OCI-LY1 (cell line): ENCODE results near the gene CMTM5.

ENCODE experiments used
- H2AFZ ChIP-seq: fragments of 200-600 bp; sonication (generic), shearing (Covaris generic); 2 replicates; pipeline ENCODE4 v1.6.0; 2014; ENCODE audit warnings: antibody characterized with exemption, mild to moderate bottlenecking, low read length
- H3F3A ChIP-seq: fragments of 200-600 bp; sonication (generic), shearing (Covaris generic); 2 replicates; pipeline ENCODE4 v1.6.0; 2014; ENCODE audit warnings: mild to moderate bottlenecking, antibody characterized with exemption, low read length, moderate library complexity; ENCODE audit not compliant: insufficient read depth
- H3K27ac ChIP-seq: fragments of 200-600 bp; sonication (generic); 2 replicates; pipeline ENCODE4 v1.5.1; 2014; ENCODE audit warnings: low read length, mixed run types, mild to moderate bottlenecking, low read depth; ENCODE audit not compliant: poor library complexity, severe bottlenecking
- H3K27me3 ChIP-seq: fragments of 200-600 bp; sonication (generic); 2 replicates; pipeline ENCODE4 v1.6.0; 2014; ENCODE audit warnings: antibody characterized with exemption, mild to moderate bottlenecking, low read length, moderate library complexity; ENCODE audit not compliant: insufficient read depth
- H3K36me3 ChIP-seq: fragments of 200-600 bp; sonication (generic); 2 replicates; pipeline ENCODE4 v1.6.1; 2014; ENCODE audit warnings: mild to moderate bottlenecking, antibody characterized with exemption, low read length, moderate library complexity, mixed read lengths; ENCODE audit not compliant: insufficient read depth
- H3K4me1 ChIP-seq: fragments of 200-600 bp; sonication (generic); 2 replicates; pipeline ENCODE4 v1.5.1; 2014; ENCODE audit warnings: mild to moderate bottlenecking, low read length, moderate library complexity; ENCODE audit not compliant: insufficient read depth, severe bottlenecking
- H3K4me2 ChIP-seq: fragments of 200-600 bp; sonication (generic), shearing (Covaris generic); 2 replicates; pipeline ENCODE4 v1.6.1; 2014; ENCODE audit warnings: low read length
- H3K4me3 ChIP-seq: fragments of 200-600 bp; sonication (generic); 2 replicates; pipeline ENCODE4 v1.5.1; 2014; ENCODE audit warnings: low read length, low read depth, mild to moderate bottlenecking, mixed read lengths; ENCODE audit not compliant: poor library complexity, severe bottlenecking
- H3K79me2 ChIP-seq: fragments of 200-600 bp; shearing (Covaris generic); 2 replicates; pipeline ENCODE4 v1.6.1; 2016; ENCODE audit warnings: mixed run types, low read length, mixed read lengths; ENCODE audit not compliant: insufficient read depth
- H3K9ac ChIP-seq: fragments of 200-600 bp; sonication (generic), shearing (Covaris generic); 2 replicates; pipeline ENCODE4 v1.6.1; 2014; ENCODE audit warnings: mild to moderate bottlenecking, low read length, mixed read lengths
- H3K9me2 ChIP-seq: fragments of 200-600 bp; sonication (generic), shearing (Covaris generic); 2 replicates; pipeline ENCODE4 v1.6.1; 2014; ENCODE audit warnings: low read depth, mild to moderate bottlenecking, low read length, mixed read lengths
- H3K9me3 ChIP-seq: fragments of 200-600 bp; shearing (Covaris generic); 2 replicates; pipeline ENCODE4 v1.6.1; 2014; ENCODE audit warnings: low read length, mixed read lengths
- H4K20me1 ChIP-seq: fragments of 200-600 bp; sonication (generic), shearing (Covaris generic); 2 replicates; pipeline ENCODE4 v1.6.0; 2016; ENCODE audit warnings: mild to moderate bottlenecking, low read length; ENCODE audit not compliant: insufficient read depth
- EZH2 ChIP-seq: fragments of 200-600 bp; sonication (generic), shearing (Covaris generic); IDR thresholded peaks from 2 replicates; pipeline ENCODE4 v1.8.0; 2017; ENCODE audit warnings: borderline replicate concordance, mixed run types, mild to moderate bottlenecking, antibody characterized with exemption, low read length, moderate library complexity, mixed read lengths
- TF ChIP-seq, protein P1 (sequence below): fragments of 200-600 bp; sonication (generic), shearing (Covaris generic); IDR thresholded peaks from 2 replicates; pipeline ENCODE4 v1.5.1; 2017; ENCODE audit warnings: mild to moderate bottlenecking, antibody characterized with exemption, low read length, moderate library complexity, mixed read lengths

Gene CMTM5

DNA sequence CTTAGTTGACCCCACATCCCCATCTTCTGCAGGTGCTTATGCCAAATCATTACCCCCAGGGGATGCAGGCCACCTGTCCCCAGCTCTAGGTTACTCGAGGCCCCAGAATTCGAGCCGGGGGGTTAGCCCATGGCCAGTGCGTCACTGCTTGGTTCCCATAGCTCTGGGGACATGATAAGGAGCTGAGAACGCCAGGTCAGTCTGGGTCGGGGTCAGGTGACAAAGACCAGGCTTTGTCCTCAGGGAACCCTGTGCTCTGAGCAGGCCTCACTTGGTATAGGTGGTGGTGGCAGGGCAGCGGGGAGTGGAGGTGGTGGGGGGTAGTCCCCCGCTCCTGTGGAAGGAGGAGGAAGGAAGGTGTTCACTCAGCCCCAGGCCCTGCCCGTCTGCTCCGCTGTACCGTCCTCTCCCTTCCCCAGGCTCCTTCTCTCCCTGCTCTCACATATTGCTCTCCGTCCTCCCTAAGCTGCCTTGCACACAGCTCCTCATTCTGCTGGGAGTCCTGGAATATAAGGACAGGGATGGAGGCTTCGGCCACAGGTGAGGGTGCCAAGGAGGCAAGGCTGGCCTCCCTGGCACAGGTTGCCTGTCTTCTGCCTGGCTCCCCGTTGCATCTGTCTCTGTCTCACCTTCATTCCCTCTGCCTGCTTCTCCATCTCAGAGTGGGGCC is 33.3 kb downstream of the CMTM5 start:
- no peak overlapping the region for H3K9ac ChIP-seq
- H3F3A ChIP-seq = no peaks in the 10 kb centered on the region
- peaks cover 9% of the 10 kb centered on the region; the same call in 1 of the 2 replicates for H3K27me3 ChIP-seq
- no peak overlapping the region for H3K4me2 ChIP-seq
- H4K20me1 ChIP-seq = no peaks in the 10 kb centered on the region
- H3K36me3 ChIP-seq = no peaks in the 10 kb centered on the region
- H3K9me2 ChIP-seq = no peaks in the 10 kb centered on the region
- H3K79me2 ChIP-seq = no peaks in the 10 kb centered on the region
- H3K4me3 ChIP-seq = no peak overlapping the region
- H3K4me1 ChIP-seq = no peaks in the 10 kb centered on the region
- TF ChIP-seq, protein P1, sequence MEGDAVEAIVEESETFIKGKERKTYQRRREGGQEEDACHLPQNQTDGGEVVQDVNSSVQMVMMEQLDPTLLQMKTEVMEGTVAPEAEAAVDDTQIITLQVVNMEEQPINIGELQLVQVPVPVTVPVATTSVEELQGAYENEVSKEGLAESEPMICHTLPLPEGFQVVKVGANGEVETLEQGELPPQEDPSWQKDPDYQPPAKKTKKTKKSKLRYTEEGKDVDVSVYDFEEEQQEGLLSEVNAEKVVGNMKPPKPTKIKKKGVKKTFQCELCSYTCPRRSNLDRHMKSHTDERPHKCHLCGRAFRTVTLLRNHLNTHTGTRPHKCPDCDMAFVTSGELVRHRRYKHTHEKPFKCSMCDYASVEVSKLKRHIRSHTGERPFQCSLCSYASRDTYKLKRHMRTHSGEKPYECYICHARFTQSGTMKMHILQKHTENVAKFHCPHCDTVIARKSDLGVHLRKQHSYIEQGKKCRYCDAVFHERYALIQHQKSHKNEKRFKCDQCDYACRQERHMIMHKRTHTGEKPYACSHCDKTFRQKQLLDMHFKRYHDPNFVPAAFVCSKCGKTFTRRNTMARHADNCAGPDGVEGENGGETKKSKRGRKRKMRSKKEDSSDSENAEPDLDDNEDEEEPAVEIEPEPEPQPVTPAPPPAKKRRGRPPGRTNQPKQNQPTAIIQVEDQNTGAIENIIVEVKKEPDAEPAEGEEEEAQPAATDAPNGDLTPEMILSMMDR = no peak
- TF ChIP-seq EZH2 = no peak
- H3K9me3 ChIP-seq = no peaks in the 10 kb centered on the region
- H3K27ac ChIP-seq = no peak overlapping the region
- no peak overlapping the region for H2AFZ ChIP-seq

DNA sequence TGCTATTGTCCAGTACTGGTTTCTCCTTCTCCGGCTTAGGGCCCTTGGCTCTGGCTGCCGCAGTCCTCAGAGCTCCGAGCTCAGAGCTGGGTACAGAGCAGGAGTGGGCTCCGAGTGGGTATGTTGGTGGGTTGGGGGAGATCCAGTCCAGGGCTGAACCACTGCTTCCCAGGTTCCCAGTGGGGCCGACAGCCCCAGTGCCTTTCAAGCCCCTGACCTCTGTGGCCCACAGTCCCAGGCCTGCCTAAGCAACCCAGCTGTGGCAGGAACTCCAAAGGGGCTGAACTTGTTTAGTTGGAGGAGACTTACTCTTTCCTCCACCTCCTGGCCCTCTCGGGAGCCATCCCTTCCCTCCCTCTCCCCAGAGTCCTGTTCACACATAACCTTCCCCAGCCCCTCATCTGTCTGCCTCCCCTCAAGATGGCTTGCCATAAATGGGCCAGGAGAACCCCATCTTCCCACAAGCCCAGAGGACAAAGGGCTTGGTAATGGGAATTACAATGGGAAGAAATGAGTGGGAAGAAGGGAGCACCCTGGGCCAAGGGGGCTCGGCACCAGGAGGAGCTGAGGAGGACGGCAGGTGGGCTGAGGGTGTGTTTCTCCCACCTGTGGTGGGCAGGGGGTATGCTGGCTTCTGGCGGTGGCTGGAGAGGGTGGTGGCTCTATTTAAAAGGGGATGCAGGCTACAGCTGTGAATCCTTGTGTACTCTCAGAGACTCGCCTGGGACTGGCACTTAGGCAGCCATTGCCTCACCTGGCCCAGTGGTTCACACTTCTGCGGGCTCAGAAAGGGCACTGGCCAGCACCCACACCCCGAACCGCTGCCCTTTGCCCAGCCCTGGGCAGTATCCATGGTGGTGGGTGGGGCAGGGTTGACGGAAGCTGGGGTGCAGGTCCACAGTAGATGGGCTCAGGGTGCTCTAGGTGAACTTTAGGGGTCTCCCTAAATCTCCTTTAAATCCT is 35.0 kb downstream of the CMTM5 start:
- H3K9me2 ChIP-seq = no peaks in the 10 kb centered on the region
- no peaks in the 10 kb centered on the region for H3K36me3 ChIP-seq
- no peaks in the 10 kb centered on the region for H3K79me2 ChIP-seq
- no peaks in the 10 kb centered on the region for H4K20me1 ChIP-seq
- H3K27ac ChIP-seq = no peak overlapping the region
- H3K27me3 ChIP-seq = peaks cover 3% of the 10 kb centered on the region; the same call in 1 of the 2 replicates
- no peaks in the 10 kb centered on the region for H3K9me3 ChIP-seq
- no peak overlapping the region for H2AFZ ChIP-seq
- H3K4me3 ChIP-seq = no peak overlapping the region
- TF ChIP-seq, protein P1 = no peak
- TF ChIP-seq EZH2 = no peak
- H3K4me1 ChIP-seq = no peaks in the 10 kb centered on the region
- no peak overlapping the region for H3K4me2 ChIP-seq
- H3K9ac ChIP-seq = no peak overlapping the region
- H3F3A ChIP-seq = no peaks in the 10 kb centered on the region

GRCh38 chr14:23413681-23414080 is 36.8 kb downstream of the CMTM5 start:
- no peak overlapping the region for H2AFZ ChIP-seq
- H3K4me1 ChIP-seq = no peaks in the 10 kb centered on the region
- H3K9me2 ChIP-seq = no peaks in the 10 kb centered on the region
- TF ChIP-seq EZH2 = no peak
- TF ChIP-seq, protein P1 = no peak
- no peaks in the 10 kb centered on the region for H3K36me3 ChIP-seq
- no peaks in the 10 kb centered on the region for H3F3A ChIP-seq
- no peaks in the 10 kb centered on the region for H4K20me1 ChIP-seq
- peaks cover 3% of the 10 kb centered on the region; the same call in 1 of the 2 replicates for H3K27me3 ChIP-seq
- H3K4me2 ChIP-seq = no peak overlapping the region
- no peaks in the 10 kb centered on the region for H3K9me3 ChIP-seq
- no peaks in the 10 kb centered on the region for H3K79me2 ChIP-seq
- no peak overlapping the region for H3K27ac ChIP-seq
- no peak overlapping the region for H3K9ac ChIP-seq
- no peak overlapping the region for H3K4me3 ChIP-seq
